ENCODE data around the gene FBXO42. TPM values are rescaled to one million over a fixed set of nuclear protein-coding genes. Genes with fewer than 3 reads are reported as not detected.

The FBXO42 gene
- total and polyA plus RNA-seq, 5 donors from 2014 or later, result 13.5 to 23.2 (median 21.7) TPM

GRCh38 chr1:16243215-16243610 is 109.1 kb downstream of the FBXO42 start:
- no peaks in the 10 kb centered on the region for H3K27me3 ChIP-seq (ENCODE audit: control insufficient read depth, insufficient read depth, low read length)
- Mint-ChIP-seq H3K27me3 (no peaks in the 10 kb centered on the region), H3K9me3 (no peaks in the 10 kb centered on the region), H3K36me3 (peaks cover 5% of the 10 kb centered on the region), H3K4me1 (peaks cover 0 to 10% (median 5%) of the 10 kb centered on the region in 4 donors), H3K4me3 (peak overlapping the region in 1 of 4 donors; percentile 19), H3K27ac (peak overlapping the region in 1 of 3 donors; percentile 75)
- no peak for ATAC-seq (ENCODE audit: low read depth in 2 of 2)
- H3K9me3 ChIP-seq (ENCODE audit: control insufficient read depth in 2 of 2, low read length in 2 of 2), result no peaks in the 10 kb centered on the region
- peaks cover 9% of the 10 kb centered on the region for H3K36me3 ChIP-seq (ENCODE audit: control insufficient read depth, insufficient read depth, low read length)
- peaks cover 5% of the 10 kb centered on the region for H3K4me1 ChIP-seq (ENCODE audit: control insufficient read depth, insufficient read depth, low read length, poor library complexity, severe bottlenecking)
- no peak for DNase-seq
- H3K27ac ChIP-seq (ENCODE audit: insufficient read depth, low read length, poor library complexity, severe bottlenecking), result no peak overlapping the region
- H3K4me3 ChIP-seq (ENCODE audit: low read depth, low read length), result no peak overlapping the region

DNA sequence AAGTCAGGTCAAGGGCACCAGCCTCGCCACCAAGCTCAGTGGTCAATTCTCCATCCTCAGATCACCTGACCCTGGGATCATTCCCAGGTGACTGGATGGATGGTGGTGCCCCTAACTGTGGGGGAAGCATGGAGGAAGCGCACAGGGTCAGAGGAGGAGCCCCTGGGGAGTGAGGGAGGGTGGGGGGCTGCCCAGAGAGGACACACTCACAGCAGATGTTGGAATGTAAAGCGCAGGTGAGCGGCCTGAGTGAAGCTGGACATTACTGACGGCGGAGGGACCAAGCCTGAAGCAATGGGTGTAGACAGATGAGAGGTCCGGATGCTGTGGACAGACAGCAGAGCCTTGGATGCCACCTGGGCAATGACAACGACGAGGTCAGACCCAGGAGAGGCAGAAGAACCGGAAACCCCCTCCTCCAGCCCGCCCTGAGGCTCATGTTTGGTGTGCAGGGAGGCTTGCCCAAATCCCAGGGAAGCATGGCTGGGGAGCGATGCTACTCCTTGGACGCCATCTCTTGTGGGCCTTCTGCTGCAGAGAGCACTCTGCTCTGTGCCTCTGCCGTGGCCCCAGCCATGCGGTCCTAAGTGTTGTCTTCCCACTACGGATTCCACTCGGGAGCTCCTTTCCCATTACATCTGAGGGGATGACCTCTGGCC is 109.6 kb downstream of the FBXO42 start:
- H3K4me1 Mint-ChIP-seq, result peaks cover 0 to 14% (median 6%) of the 10 kb centered on the region in 4 donors
- DNase-seq (no peak), ATAC-seq (ENCODE audit: low read depth in 2 of 2) (no peak)
- peaks cover 4% of the 10 kb centered on the region for H3K36me3 ChIP-seq (ENCODE audit: control insufficient read depth, insufficient read depth, low read length)
- peaks cover 7% of the 10 kb centered on the region for H3K4me1 ChIP-seq (ENCODE audit: control insufficient read depth, insufficient read depth, low read length, poor library complexity, severe bottlenecking)
- H3K9me3 ChIP-seq (ENCODE audit: control insufficient read depth in 2 of 2, low read length in 2 of 2), result no peaks in the 10 kb centered on the region
- H3K27me3 ChIP-seq (ENCODE audit: control insufficient read depth, insufficient read depth, low read length), result no peaks in the 10 kb centered on the region
- H3K36me3 Mint-ChIP-seq, result peaks cover 5% of the 10 kb centered on the region
- H3K4me3 Mint-ChIP-seq, result peak overlapping the region in 1 of 4 donors; percentile 19
- no peaks in the 10 kb centered on the region for H3K9me3 Mint-ChIP-seq
- no peak overlapping the region for H3K27ac ChIP-seq (ENCODE audit: insufficient read depth, low read length, poor library complexity, severe bottlenecking)
- no peak overlapping the region for H3K27ac Mint-ChIP-seq
- no peak overlapping the region for H3K4me3 ChIP-seq (ENCODE audit: low read depth, low read length)
- no peaks in the 10 kb centered on the region for H3K27me3 Mint-ChIP-seq

DNA sequence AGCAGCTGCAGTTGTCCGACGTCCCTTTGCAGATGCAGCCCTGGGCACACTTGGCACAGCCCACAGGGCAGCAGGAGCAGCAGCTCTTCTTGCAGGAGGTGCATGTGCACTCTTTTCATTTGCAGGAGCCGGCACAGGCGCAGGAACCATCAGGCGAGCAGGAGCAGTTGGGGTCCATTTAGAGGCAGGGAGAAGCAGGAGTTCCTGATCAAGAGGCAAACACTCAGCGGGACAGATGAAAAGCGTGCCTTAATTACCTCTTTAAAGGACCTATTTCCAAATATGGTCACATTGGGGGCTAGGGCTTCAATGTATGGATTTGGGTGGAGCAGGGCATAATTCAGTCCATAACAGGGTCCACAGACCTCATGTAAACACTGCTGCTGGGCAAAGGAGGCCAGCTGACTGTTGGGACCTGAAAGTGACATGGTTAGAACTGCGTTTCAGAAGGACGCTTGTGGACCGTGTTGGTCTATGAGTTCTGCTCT is 111.0 kb downstream of the FBXO42 start:
- no peaks in the 10 kb centered on the region for H3K9me3 ChIP-seq (ENCODE audit: control insufficient read depth in 2 of 2, low read length in 2 of 2)
- Mint-ChIP-seq H3K27ac (peak overlapping the region in 1 of 3 donors; percentile 74), H3K27me3 (peaks cover 2% of the 10 kb centered on the region), H3K36me3 (no peaks in the 10 kb centered on the region), H3K4me3 (peak overlapping the region in 2 of 4 donors; percentile 16 to 21), H3K4me1 (peaks cover 1 to 24% (median 12%) of the 10 kb centered on the region in 4 donors), H3K9me3 (no peaks in the 10 kb centered on the region)
- H3K36me3 ChIP-seq (ENCODE audit: control insufficient read depth, insufficient read depth, low read length), result peaks cover 1% of the 10 kb centered on the region
- peaks cover 19% of the 10 kb centered on the region for H3K4me1 ChIP-seq (ENCODE audit: control insufficient read depth, insufficient read depth, low read length, poor library complexity, severe bottlenecking)
- no peak overlapping the region for H3K4me3 ChIP-seq (ENCODE audit: low read depth, low read length)
- ATAC-seq (ENCODE audit: low read depth in 2 of 2) (no peak), DNase-seq (no peak)
- H3K27me3 ChIP-seq (ENCODE audit: control insufficient read depth, insufficient read depth, low read length), result no peaks in the 10 kb centered on the region
- H3K27ac ChIP-seq (ENCODE audit: insufficient read depth, low read length, poor library complexity, severe bottlenecking), result no peak overlapping the region

DNA sequence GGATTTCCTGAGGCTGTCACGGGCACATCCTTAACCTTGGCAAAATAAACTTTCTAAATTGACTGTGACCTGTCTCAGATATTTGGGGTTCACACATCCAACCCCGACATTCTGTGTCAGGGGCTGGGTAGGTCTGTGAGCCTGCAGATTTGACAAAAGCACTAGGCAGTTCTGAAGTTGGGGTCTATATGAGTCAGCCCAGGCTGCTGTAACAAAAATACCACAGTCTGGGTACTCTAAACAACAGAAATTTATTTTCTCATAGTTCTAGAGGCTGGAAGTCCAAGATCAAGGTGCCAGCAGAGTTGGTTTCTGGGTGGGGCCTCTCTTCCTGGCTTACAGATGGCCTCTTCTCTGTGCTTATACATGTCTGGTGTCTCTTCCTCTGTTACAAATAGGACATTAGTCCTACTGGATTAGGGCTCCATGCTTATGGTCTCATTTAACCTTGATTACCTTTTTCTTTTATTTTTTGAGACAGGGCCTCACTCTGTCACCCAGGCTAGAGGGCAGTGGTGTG is 112.2 kb downstream of the FBXO42 start:
- Mint-ChIP-seq H3K9me3 (no peaks in the 10 kb centered on the region), H3K27me3 (peaks cover 4% of the 10 kb centered on the region), H3K4me1 (peaks cover 6 to 33% (median 21%) of the 10 kb centered on the region in 4 donors), H3K27ac (peak overlapping the region in 1 of 3 donors; percentile 21), H3K36me3 (no peaks in the 10 kb centered on the region), H3K4me3 (peak overlapping the region in 1 of 4 donors; percentile 69)
- Histone ChIP-seq H3K4me1 (ENCODE audit: control insufficient read depth, insufficient read depth, low read length, poor library complexity, severe bottlenecking) (peaks cover 23% of the 10 kb centered on the region), H3K27ac (ENCODE audit: insufficient read depth, low read length, poor library complexity, severe bottlenecking) (no peak overlapping the region), H3K4me3 (ENCODE audit: low read depth, low read length) (no peak overlapping the region), H3K27me3 (ENCODE audit: control insufficient read depth, insufficient read depth, low read length) (no peaks in the 10 kb centered on the region), H3K36me3 (ENCODE audit: control insufficient read depth, insufficient read depth, low read length) (no peaks in the 10 kb centered on the region), H3K9me3 (ENCODE audit: control insufficient read depth in 2 of 2, low read length in 2 of 2) (no peaks in the 10 kb centered on the region)
- DNase-seq (no peak), ATAC-seq (ENCODE audit: low read depth in 2 of 2) (no peak)

- Mint-ChIP-seq H3K9me3 (no peaks in the 10 kb centered on the region), H3K4me3 (peak overlapping the region; percentile 92 to 94 (median 92)), H3K27ac (peak overlapping the region; percentile 93 to 98 (median 96)), H3K36me3 (peaks cover 5% of the 10 kb centered on the region), H3K27me3 (peaks cover 4% of the 10 kb centered on the region), H3K4me1 (peaks cover 6 to 26% (median 19%) of the 10 kb centered on the region in 4 donors)
- Histone ChIP-seq H3K9me3 (ENCODE audit: control insufficient read depth in 2 of 2, low read length in 2 of 2) (no peaks in the 10 kb centered on the region), H3K27me3 (ENCODE audit: control insufficient read depth, insufficient read depth, low read length) (no peaks in the 10 kb centered on the region), H3K4me1 (ENCODE audit: control insufficient read depth, insufficient read depth, low read length, poor library complexity, severe bottlenecking) (peaks cover 18% of the 10 kb centered on the region), H3K27ac (ENCODE audit: insufficient read depth, low read length, poor library complexity, severe bottlenecking) (peak overlapping the region; percentile 81), H3K4me3 (ENCODE audit: low read depth, low read length) (peak overlapping the region; percentile 86), H3K36me3 (ENCODE audit: control insufficient read depth, insufficient read depth, low read length) (no peaks in the 10 kb centered on the region)
- DNase-seq, result no peak
- ATAC-seq (ENCODE audit: low read depth in 2 of 2), result no peak
These were observed 114.9 kb downstream of the FBXO42 start for GRCh38 chr1:16237343-16237830.

DNA sequence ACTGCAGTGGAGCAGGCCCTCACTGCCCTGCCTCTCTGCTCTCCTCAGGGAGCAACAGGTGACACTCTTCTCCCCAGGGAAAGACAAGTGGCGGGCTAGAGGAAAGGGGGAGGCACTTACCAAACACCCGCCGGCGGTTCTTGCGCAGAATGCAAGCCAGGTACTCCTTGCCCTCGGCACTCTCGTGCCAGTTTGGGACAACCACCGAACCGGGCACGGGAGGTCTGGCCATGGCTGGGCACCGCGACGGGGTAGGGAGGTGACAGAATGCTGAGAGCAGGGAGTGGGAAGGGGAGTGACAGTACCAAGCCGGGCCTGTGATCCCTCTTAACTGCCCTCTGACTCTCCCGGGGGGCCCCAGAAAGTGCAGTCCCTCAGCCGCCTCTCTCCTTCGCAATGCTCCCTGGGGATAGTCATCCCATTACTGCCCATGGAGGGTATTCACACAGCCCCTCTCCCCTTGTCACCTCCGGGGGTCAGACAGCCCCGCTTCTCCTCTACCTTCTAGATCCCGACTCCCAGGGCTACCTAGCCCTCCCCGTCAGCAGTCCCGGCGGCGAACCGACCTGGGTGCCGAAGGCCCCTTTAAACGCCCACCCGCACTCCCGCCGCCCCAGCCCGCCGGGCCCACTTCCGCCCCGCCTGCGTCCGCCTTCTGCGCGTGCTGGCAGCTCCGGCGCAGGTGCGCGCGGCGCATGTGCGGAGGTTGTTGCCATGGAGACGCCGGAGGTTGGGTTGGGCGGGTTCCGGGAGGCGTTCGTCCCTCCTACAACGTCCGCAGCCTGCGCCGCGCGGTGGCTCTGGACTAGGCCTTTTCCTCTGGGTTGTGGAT is 115.6 kb downstream of the FBXO42 start, which contains the start of gene CPLANE2:
TSS of gene CPLANE2 (minus strand) at position 673 of the 832 bp plus-strand sequence. CDS start at position 232, 441 bp downstream.
- Mint-ChIP-seq H3K9me3 (no peaks in the 10 kb centered on the region), H3K27me3 (peaks cover 4% of the 10 kb centered on the region), H3K4me1 (peaks cover 6 to 26% (median 19%) of the 10 kb centered on the region in 4 donors), H3K27ac (peak within 1 kb of the TSS; percentile 93 to 98 (median 96)), H3K36me3 (peaks cover 5% of the 10 kb centered on the region), H3K4me3 (peak within 1 kb of the TSS; percentile 92 to 94 (median 92))
- peak; percentile 93 to 95 (median 95) for DNase-seq
- H3K4me3 ChIP-seq (ENCODE audit: low read depth, low read length), result peak within 1 kb of the TSS; percentile 86
- peaks cover 18% of the 10 kb centered on the region for H3K4me1 ChIP-seq (ENCODE audit: control insufficient read depth, insufficient read depth, low read length, poor library complexity, severe bottlenecking)
- no peaks in the 10 kb centered on the region for H3K9me3 ChIP-seq (ENCODE audit: control insufficient read depth in 2 of 2, low read length in 2 of 2)
- peaks cover 1% of the 10 kb centered on the region for H3K36me3 ChIP-seq (ENCODE audit: control insufficient read depth, insufficient read depth, low read length)
- peak; percentile 82 for ATAC-seq (ENCODE audit: low read depth in 2 of 2)
- no peaks in the 10 kb centered on the region for H3K27me3 ChIP-seq (ENCODE audit: control insufficient read depth, insufficient read depth, low read length)
- peak within 1 kb of the TSS; percentile 81 for H3K27ac ChIP-seq (ENCODE audit: insufficient read depth, low read length, poor library complexity, severe bottlenecking)

DNA sequence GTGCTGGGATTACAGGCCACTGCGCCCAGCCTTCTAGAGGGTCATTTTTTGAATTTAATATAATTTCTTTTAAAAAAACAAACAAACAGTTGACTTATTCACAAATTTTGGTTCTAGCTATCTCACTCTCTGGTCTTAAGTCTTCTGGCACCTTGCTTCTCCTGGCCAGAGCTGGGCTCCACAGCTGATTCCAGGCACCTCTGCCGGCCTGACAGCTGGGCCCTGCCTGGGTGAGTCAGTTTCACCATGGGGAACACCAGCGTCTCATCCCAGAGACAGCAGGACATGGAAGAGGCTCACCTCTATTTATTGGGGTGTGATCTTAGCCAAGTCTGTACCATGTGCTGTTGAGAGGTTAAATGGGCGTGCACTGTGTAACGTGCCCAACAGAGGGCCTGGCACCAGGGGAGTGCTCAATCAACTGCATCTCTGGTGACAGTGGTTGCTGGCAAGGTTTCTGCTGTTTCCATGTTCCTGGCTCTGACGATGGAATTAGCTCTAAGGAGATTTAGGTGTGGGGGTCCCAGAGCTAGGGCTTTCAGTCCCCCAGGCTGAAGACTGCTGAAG is 116.3 kb downstream of the FBXO42 start:
- ATAC-seq (ENCODE audit: low read depth in 2 of 2) (peak; percentile 78 to 80), DNase-seq (peak; percentile 27 to 84 (median 57))
- Mint-ChIP-seq H3K27me3 (peaks cover 4% of the 10 kb centered on the region), H3K36me3 (peaks cover 5% of the 10 kb centered on the region), H3K4me3 (peak overlapping the region; percentile 92 to 94 (median 92)), H3K27ac (peak overlapping the region; percentile 76 to 95 (median 93)), H3K4me1 (peaks cover 6 to 26% (median 19%) of the 10 kb centered on the region in 4 donors), H3K9me3 (no peaks in the 10 kb centered on the region)
- Histone ChIP-seq H3K27me3 (ENCODE audit: control insufficient read depth, insufficient read depth, low read length) (no peaks in the 10 kb centered on the region), H3K9me3 (ENCODE audit: control insufficient read depth in 2 of 2, low read length in 2 of 2) (no peaks in the 10 kb centered on the region), H3K4me3 (ENCODE audit: low read depth, low read length) (peak overlapping the region; percentile 79), H3K27ac (ENCODE audit: insufficient read depth, low read length, poor library complexity, severe bottlenecking) (peak overlapping the region; percentile 81), H3K4me1 (ENCODE audit: control insufficient read depth, insufficient read depth, low read length, poor library complexity, severe bottlenecking) (peaks cover 18% of the 10 kb centered on the region), H3K36me3 (ENCODE audit: control insufficient read depth, insufficient read depth, low read length) (peaks cover 3% of the 10 kb centered on the region)

Measured in CD4-positive, CD25-positive, alpha-beta regulatory T cell (primary cell).